Measurements from ENCODE around the gene FANCL. TPM values are rescaled to one million over a fixed set of nuclear protein-coding genes. Genes with fewer than 3 reads are reported as not detected.
A peak's percentile ranks its signal among the peaks of the same experiment; 100 is the strongest.
"Not testable (repeated sequence)": the region's sequence is repeated elsewhere in the genome, so short reads cannot be mapped to it uniquely, and the experiment has no call there.

Gene FANCL
- total RNA-seq, result 10 to 100 TPM; 19.1 to 20.6 TPM

DNA sequence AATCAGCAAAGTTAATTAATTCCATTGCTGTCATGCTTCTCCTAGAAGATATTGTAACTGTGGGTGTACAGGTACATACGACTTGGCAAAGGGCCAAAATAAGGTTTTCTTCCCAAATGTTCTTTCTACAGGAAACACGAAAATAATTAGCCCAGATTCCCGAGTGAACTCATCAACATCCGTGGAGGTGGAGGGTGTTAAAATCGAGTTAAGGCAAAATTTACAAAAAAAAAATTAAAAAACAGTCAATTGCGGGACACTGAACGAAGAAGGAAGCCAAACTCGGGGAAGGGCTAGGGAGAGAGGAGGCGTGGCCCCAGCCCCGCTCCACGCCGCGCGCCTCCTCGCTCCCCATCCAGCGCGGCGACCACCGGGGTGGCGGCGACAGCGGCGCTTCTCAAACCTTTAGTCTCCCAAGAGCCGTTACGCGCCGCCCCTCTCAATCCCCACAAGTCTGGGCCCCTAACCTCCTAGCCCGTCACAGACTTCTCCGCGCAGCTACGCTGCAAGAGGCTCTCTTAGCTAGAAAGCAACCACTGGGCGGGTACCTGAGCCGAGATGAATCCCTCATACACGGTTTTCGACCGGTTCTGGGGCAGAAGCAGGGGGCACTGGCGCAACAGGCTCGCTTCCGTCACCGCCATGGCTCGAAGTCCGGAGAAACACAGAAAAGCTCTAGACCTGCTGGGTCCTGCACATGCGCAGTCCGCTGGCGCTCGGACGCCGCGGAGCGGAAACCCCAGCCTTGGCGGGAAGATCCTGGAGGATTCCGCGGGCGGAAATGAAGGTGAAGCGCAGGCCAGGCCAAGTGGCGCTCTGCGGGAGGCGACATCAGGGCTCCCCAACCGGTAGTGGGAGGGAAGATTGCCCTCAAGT is at the start of gene FANCL:
Gene FANCL, minus strand, starts transcription at position 656 of the 876 bp plus-strand sequence. Its CDS starts 12 bp downstream, at position 644.
- peaks cover 1% of the 10 kb centered on the region for H3K9me3 Mint-ChIP-seq
- peak; percentile 81 for DNase-seq
- peaks cover 27% of the 10 kb centered on the region for H3K4me1 Mint-ChIP-seq
- H3K27ac Mint-ChIP-seq, result peak within 1 kb of the TSS; percentile 93
- H3K36me3 Mint-ChIP-seq, result peaks cover 15% of the 10 kb centered on the region
- peak within 1 kb of the TSS; percentile 93 for H3K4me3 Mint-ChIP-seq
- H3K27me3 Mint-ChIP-seq, result peaks cover 12% of the 10 kb centered on the region

DNA sequence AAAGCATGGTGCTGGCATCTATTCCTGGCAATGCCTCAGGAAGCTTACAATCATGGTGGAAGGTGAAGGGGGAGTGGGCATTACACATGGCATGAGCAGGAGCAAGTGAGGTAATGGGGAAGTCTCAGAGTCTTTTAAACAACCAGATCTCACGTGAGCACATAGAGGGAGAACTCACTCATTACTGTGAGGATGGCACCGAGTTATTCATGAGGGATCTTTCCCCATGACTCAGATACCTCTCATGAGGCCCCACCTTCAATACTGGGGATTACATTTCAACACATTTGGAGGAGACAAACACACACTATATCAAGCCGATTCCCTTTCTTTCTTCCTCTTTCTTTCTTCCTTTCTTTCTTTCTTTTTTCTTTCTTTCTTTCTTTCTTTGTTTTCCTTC is 47.9 kb upstream of the FANCL start:
- no peaks in the 10 kb centered on the region for H3K4me1 Mint-ChIP-seq
- no peaks in the 10 kb centered on the region for H3K9me3 Mint-ChIP-seq
- DNase-seq, result no peak
- H3K27ac Mint-ChIP-seq, result no peak overlapping the region
- no peak overlapping the region for H3K4me3 Mint-ChIP-seq
- H3K27me3 Mint-ChIP-seq, result peaks cover 13% of the 10 kb centered on the region
- no peaks in the 10 kb centered on the region for H3K36me3 Mint-ChIP-seq

DNA sequence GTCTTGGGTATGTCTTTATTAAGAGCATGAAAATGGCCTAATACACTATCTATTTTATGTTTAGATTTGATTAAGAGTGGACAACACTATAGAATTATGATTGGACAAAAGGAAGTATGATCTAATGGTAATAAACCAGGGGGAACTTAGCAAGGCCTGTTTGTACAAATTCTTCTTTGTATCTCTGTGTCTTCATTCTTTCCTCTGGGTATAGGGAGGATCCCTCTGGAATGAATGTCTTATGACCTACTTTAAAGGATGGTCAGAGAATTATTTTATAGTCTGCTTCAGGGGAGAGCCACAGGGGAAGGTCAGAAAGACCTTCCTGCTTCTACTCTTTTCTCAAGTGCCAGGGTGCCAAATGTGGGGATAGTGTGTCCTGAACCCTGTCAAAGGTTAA is 42.8 kb upstream of the FANCL start:
- Mint-ChIP-seq H3K27ac (no peak overlapping the region), H3K4me3 (no peak overlapping the region), H3K4me1 (no peaks in the 10 kb centered on the region), H3K36me3 (no peaks in the 10 kb centered on the region), H3K27me3 (peaks cover 4% of the 10 kb centered on the region), H3K9me3 (peaks cover 1% of the 10 kb centered on the region)
- no peak for DNase-seq

DNA sequence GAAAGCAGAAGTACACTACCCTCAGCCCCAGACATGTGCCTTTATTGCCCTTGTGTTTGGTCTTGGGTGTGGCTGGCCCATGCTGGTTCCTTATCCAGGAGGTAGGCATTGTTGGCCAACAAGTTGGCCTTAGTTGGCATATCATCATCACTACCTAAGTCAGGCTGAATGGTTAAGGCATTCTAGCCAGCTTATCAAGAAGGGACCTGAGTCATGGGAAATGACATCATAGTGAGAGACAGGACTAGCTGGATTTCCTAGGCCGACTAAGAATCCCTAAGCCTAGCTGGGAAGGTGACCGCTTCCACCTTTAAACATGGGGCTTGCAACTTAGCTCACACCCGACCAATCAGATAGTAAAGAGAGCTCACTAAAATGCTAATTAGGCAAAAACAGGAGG is 34.0 kb upstream of the FANCL start:
- H3K4me1 Mint-ChIP-seq, H3K27ac Mint-ChIP-seq, H3K27me3 Mint-ChIP-seq, H3K36me3 Mint-ChIP-seq, H3K4me3 Mint-ChIP-seq, DNase-seq, H3K9me3 Mint-ChIP-seq: not testable (repeated sequence)

DNA sequence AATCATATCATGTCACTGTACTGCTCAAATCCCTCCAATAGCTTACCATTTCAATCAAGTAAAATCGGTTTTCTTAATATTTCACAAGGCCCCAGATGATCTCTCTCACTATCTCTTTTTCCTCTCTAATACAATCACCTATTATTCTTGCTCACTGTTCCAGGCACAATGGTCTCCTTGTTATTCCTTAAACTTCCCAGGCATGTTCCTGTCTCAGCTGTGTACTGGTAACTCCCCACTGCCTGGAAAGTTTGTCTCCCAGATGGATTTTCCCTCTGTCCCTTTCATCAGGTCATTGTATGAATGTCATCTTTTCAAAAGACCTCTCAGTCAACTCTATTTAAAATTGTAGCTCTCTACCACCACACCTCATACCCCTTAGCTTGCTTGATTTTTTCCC is 30.7 kb upstream of the FANCL start:
- no peaks in the 10 kb centered on the region for H3K36me3 Mint-ChIP-seq
- no peak overlapping the region for H3K27ac Mint-ChIP-seq
- no peak for DNase-seq
- no peaks in the 10 kb centered on the region for H3K4me1 Mint-ChIP-seq
- H3K27me3 Mint-ChIP-seq, result no peaks in the 10 kb centered on the region
- no peak overlapping the region for H3K4me3 Mint-ChIP-seq
- peaks cover 2% of the 10 kb centered on the region for H3K9me3 Mint-ChIP-seq

DNA sequence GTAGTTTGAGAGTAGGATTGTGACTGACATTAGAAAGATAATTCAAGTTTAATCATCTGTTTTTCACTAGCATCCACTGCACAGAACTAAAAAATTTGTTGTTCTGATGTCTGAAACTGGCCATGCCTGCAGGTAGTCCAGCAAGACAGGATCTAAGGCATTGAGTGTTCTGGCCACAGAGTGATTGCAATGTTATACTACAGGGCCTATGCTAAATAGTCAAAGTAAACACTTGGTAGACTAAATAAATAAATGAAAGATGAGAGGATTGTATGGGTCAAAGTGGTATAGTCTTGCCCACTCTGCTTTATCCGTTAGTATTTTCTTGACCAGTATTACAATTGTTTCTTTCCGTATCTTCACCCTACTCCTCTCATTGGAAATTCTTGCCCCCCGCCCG is 27.6 kb upstream of the FANCL start:
- Mint-ChIP-seq H3K27me3 (no peaks in the 10 kb centered on the region), H3K36me3 (no peaks in the 10 kb centered on the region), H3K27ac (no peak overlapping the region), H3K9me3 (no peaks in the 10 kb centered on the region), H3K4me3 (no peak overlapping the region), H3K4me1 (no peaks in the 10 kb centered on the region)
- DNase-seq, result no peak

DNA sequence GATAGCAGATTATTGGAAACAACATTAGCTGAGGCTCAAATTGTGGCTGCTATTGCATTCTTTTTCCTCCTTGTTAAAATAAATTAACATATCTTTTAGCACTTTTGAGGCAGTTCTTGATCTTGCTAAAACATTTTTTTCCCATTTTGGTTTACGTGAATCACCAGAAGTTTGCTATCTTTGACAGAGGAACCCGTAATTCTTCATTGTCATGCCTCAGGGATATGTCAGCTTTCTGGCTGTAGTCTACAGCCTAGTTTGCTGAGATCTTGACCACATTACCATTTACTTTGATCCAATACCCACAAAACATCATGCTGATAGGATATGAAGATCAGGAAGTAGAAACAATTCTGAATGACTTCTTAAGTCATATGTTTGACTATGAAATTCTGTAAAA is 25.1 kb upstream of the FANCL start:
- no peaks in the 10 kb centered on the region for H3K27me3 Mint-ChIP-seq
- no peaks in the 10 kb centered on the region for H3K36me3 Mint-ChIP-seq
- H3K27ac Mint-ChIP-seq, result no peak overlapping the region
- H3K9me3 Mint-ChIP-seq, result no peaks in the 10 kb centered on the region
- no peak for DNase-seq
- no peak overlapping the region for H3K4me3 Mint-ChIP-seq
- H3K4me1 Mint-ChIP-seq, result no peaks in the 10 kb centered on the region

DNA sequence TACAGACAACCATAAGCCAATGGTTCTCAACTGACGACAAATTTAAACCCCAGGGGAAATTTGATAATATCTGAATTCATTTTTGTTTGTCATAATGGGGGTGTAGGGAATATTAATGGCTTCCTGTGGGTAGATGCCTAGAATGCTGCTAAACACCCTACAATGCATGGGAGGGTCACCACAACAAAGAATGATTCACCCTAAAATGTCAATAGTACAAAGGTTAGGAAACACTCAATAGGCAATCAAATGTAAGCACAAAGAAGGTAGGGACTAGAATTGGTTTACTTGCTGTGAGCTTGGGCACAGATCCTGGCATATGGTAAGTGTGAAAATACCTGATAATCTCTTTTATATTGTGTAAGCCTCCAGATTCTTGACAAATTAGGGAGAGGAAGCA is 20.1 kb upstream of the FANCL start:
- DNase-seq, result no peak
- H3K36me3 Mint-ChIP-seq, result peaks cover 2% of the 10 kb centered on the region

DNA sequence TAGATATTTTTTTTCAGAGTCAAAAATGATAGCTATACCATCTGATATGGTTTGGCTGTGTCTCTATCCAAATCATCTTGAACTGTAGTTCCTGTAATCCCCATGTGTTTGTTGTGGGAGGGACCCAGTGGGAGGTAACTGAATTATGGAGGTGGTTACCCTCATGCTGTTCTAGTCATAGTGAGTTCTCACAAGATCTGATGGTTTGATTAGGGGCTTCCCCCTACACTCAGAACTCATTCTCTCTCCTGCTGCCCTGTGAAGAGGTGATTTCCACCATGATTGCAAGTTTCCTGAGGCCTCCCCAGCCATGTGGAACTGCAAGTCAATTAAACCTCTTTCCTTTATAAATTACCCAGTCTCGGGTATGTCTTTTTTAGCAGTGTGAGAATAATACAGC is 17.3 kb upstream of the FANCL start:
- not testable (repeated sequence) for H3K27ac Mint-ChIP-seq, H3K27me3 Mint-ChIP-seq, H3K9me3 Mint-ChIP-seq, H3K4me3 Mint-ChIP-seq, H3K36me3 Mint-ChIP-seq, H3K4me1 Mint-ChIP-seq
- DNase-seq, result peak; percentile 22

More for the DNA sequence above, 20.1 kb upstream of the FANCL start:
- peaks cover 3% of the 10 kb centered on the region for H3K4me1 Mint-ChIP-seq
- H3K9me3 Mint-ChIP-seq, result peaks cover 9% of the 10 kb centered on the region
- no peak overlapping the region for H3K4me3 Mint-ChIP-seq
- no peak overlapping the region for H3K27ac Mint-ChIP-seq
- H3K27me3 Mint-ChIP-seq, result peaks cover 4% of the 10 kb centered on the region

DNA sequence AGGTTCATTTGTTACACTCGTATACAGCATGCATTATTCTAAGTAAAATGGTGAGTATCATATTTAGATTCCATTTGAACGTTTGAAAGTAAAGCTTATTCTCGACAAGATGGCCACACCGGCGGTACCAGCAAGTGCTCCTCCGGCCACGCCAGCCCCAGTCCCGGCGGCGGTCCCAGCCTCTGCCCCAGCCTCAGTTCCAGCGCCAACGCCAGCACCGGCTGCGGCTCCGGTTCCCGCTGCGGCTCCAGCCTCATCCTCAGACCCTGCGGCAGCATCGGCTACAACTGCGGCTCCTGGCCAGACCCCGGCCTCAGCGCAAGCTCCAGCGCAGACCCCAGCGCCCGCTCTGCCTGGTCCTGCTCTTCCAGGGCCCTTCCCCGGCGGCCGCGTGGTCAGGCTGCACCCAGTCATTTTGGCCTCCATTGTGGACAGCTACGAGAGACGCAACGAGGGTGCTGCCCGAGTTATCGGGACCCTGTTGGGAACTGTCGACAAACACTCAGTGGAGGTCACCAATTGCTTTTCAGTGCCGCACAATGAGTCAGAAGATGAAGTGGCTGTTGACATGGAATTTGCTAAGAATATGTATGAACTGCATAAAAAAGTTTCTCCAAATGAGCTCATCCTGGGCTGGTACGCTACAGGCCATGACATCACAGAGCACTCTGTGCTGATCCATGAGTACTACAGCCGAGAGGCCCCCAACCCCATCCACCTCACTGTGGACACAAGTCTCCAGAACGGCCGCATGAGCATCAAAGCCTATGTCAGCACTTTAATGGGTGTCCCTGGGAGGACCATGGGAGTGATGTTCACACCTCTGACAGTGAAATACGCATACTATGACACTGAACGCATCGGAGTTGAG is 10.4 kb upstream of the FANCL start:
- H3K9me3 Mint-ChIP-seq, H3K4me3 Mint-ChIP-seq, H3K27ac Mint-ChIP-seq, DNase-seq, H3K27me3 Mint-ChIP-seq, H3K36me3 Mint-ChIP-seq, H3K4me1 Mint-ChIP-seq: not testable (repeated sequence)

DNA sequence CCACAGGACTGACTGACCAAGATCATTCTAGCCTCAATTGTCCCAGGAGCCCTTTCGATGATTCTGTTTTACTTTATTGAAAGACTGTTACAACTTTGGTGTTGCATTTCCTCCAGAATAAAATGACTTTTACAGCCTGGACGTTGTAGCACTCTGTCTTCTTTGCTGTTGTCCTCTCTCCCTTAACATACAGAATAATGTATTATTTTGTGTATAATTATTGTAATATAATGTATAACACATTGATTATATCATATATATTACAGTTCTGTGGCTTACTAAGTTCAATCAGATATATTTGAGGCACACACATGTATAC is 380 bp upstream of the FANCL start:
- Mint-ChIP-seq H3K27ac (peak overlapping the region; percentile 93), H3K4me3 (peak overlapping the region; percentile 93), H3K36me3 (peaks cover 13% of the 10 kb centered on the region), H3K27me3 (peaks cover 15% of the 10 kb centered on the region), H3K9me3 (no peaks in the 10 kb centered on the region), H3K4me1 (peaks cover 25% of the 10 kb centered on the region)
- DNase-seq, result no peak

DNA sequence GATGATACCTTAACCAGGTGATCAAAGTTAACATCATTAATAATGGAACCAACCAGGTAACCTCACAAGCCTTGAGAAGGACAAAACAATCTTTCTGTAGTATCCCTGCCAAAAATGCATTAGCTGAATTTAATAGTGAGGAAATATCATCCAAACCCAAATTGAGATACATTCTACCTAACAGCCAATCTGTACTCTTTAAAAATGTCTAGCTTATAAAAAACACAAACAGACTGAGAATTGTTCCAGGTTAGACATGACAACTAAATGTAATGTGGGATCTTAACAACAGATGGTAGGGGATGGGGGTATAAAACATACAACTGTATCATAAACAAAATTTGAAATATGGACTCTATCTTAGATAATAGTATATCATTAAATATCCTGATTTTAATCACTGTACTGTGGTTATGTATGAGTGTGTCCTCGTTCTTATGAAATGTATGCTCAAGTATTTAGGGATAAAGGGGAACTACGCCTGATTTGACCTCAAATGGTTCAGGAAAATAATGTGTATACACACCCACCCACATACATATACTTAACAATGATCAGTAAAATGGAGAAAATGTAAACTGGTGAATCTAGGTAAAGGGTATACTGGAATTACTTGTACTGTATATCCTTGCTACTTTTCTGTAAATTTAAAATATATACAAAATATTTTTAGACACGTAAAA is 1.7 kb downstream of the FANCL start:
- Mint-ChIP-seq H3K4me1 (peaks cover 32% of the 10 kb centered on the region), H3K27ac (no peak overlapping the region), H3K9me3 (peaks cover 5% of the 10 kb centered on the region), H3K27me3 (peaks cover 9% of the 10 kb centered on the region), H3K36me3 (peaks cover 24% of the 10 kb centered on the region), H3K4me3 (peak overlapping the region; percentile 40)
- DNase-seq, result no peak

DNA sequence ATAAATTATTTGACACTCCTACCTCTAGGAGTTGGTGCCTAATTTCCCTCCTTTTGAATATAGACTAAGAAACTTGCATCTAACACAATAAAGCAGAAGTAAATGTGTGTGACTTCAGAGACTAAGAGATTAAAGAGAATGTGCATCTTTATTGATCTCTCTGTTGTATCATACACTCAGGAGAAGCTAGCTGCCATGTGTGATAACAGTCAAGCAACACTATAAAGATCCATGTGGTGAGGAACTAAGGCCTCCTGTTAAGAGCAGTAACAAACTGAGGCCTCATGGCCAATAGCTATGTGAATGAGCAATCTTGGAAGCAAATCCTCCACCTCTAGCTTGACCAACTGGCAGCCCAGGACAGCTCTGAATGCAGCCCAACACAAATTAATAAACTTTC is 3.4 kb downstream of the FANCL start:
- H3K27ac Mint-ChIP-seq, result no peak overlapping the region
- no peak overlapping the region for H3K4me3 Mint-ChIP-seq
- peaks cover 5% of the 10 kb centered on the region for H3K9me3 Mint-ChIP-seq
- DNase-seq, result no peak
- H3K36me3 Mint-ChIP-seq, result peaks cover 24% of the 10 kb centered on the region
- peaks cover 8% of the 10 kb centered on the region for H3K27me3 Mint-ChIP-seq
- peaks cover 40% of the 10 kb centered on the region for H3K4me1 Mint-ChIP-seq

DNA sequence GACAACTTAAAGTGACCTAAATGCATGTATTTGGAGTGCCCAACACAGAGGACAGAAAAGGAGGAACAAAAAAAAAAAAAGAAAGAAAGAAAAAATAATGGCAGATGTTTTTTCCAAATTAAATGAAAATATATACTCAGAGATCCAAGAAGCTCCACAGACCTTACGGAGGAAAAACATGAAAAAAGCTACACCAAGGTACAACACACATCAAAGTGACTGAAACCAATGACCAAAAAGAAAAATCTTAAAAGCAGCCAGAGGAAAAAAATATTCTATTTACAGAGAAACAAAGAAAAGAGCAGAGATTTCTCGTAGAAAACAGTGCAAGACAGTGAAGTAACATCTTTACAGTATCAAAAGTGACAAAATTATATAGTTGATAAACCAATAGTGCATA is 5.1 kb downstream of the FANCL start:
- peaks cover 27% of the 10 kb centered on the region for H3K36me3 Mint-ChIP-seq
- no peak for DNase-seq
- H3K27ac Mint-ChIP-seq, result no peak overlapping the region
- no peak overlapping the region for H3K4me3 Mint-ChIP-seq
- H3K27me3 Mint-ChIP-seq, result no peaks in the 10 kb centered on the region
- peaks cover 5% of the 10 kb centered on the region for H3K9me3 Mint-ChIP-seq
- H3K4me1 Mint-ChIP-seq, result peaks cover 37% of the 10 kb centered on the region

DNA sequence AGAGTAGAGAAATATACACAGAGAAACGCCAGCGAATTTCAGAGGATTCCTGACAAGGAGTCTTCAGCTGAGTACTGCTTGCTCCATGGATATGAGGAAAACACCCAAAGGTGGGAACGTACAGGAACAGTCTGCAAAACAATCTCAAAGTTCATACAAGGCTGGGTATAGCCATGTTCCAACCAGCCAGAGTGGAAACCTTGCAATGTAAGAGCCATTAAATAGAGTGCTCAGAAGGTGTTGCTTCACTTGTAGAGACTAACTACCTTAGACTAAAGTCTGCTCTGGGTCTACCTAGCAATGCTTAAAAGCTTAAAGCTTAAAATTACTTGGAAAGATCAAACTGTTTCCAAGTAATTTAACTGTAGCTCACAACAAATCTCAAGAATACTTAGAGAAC is 6.0 kb downstream of the FANCL start:
- Mint-ChIP-seq H3K27ac (no peak overlapping the region), H3K36me3 (peaks cover 30% of the 10 kb centered on the region), H3K4me1 (peaks cover 34% of the 10 kb centered on the region), H3K9me3 (peaks cover 5% of the 10 kb centered on the region), H3K27me3 (no peaks in the 10 kb centered on the region), H3K4me3 (no peak overlapping the region)
- no peak for DNase-seq

Measured in activated naive CD8-positive, alpha-beta T cell treated with anti-CD3 and anti-CD28 coated beads for 36 hours (primary cell).